Heart right ventricle (tissue), 16 donors: ENCODE measurements around the gene EFNA5. TPM values are rescaled to one million over a fixed set of nuclear protein-coding genes. Genes with fewer than 3 reads are reported as not detected.
A peak's percentile ranks its signal among the peaks of the same experiment; 100 is the strongest.

ENCODE experiments used
- ATAC-seq, 8 donors: fragments of 200-7000 bp; cut with Tn5 transposase; one replicate each; pipeline ENCODE4 v1.9.1; 2020; ENCODE audit warnings: mild to moderate bottlenecking in 8 of 8, moderate library complexity in 8 of 8, moderate number of reproducible peaks in 1 of 8
- DNase-seq, 2 donors: peaks; one replicate each; pipeline ENCODE4 v3.0.0-alpha.2; 2020
- H3K27ac ChIP-seq, 10 donors: fragments of 200-600 bp; sonication (generic) in 2 of 10; one replicate each; pipeline versions ENCODE4 v1.5.0 to v1.8.0; 2020 to 2022; ENCODE audit warnings: mild to moderate bottlenecking in 3 of 10
- H3K27me3 ChIP-seq, 7 donors: fragments of 200-600 bp; one replicate each; pipeline ENCODE4 v1.8.0; 2021 to 2022; ENCODE audit warnings: mild to moderate bottlenecking in 2 of 7
- H3K36me3 ChIP-seq, 9 donors: fragments of 200-600 bp; sonication (generic) in 1 of 9; one replicate each; pipeline versions ENCODE4 v1.5.0 to v1.8.0; 2020 to 2022; ENCODE audit warnings: mild to moderate bottlenecking in 2 of 9
- H3K4me1 ChIP-seq, 9 donors: fragments of 200-600 bp; sonication (generic) in 1 of 9; one replicate each; pipeline versions ENCODE4 v1.5.0 to v1.8.0; 2020 to 2022; ENCODE audit warnings: mild to moderate bottlenecking in 4 of 9
- H3K4me3 ChIP-seq, 10 donors: fragments of 200-600 bp; sonication (generic) in 2 of 10; one replicate each; pipeline versions ENCODE4 v1.5.0 to v1.8.0; 2020 to 2022; ENCODE audit warnings: mild to moderate bottlenecking in 7 of 10, moderate library complexity in 2 of 10
- H3K9me3 ChIP-seq, 11 donors: fragments of 200-600 bp in 10 of 11; sonication (generic) in 2 of 11; one replicate each; pipeline versions ENCODE4 v1.5.0 to v1.8.0; 2013 to 2022; ENCODE audit warnings: mild to moderate bottlenecking in 2 of 11, control low read depth in 1 of 11, moderate library complexity in 1 of 11
- CTCF ChIP-seq, 9 donors: fragments of 200-600 bp; sonication (generic) in 2 of 9; IDR thresholded peaks; one replicate each; pipeline versions ENCODE4 v1.5.0 to v1.8.0; 2021 to 2022; ENCODE audit warnings: antibody characterized with exemption in 9 of 9, mild to moderate bottlenecking in 5 of 9, moderate library complexity in 1 of 9
- WGBS, 2 donors: extraction: QIAGEN DNeasy Blood & Tissue Kit; methylation state at CpG; one replicate each; pipeline ENCODE4 v1.1.7; 2013; ENCODE audit warnings: inconsistent platforms in 1 of 2; 5-methylcytosine and 5-hydroxymethylcytosine counted together
- intact Hi-C, 10 donors: fragments of 100-400 bp; cut with DNase I; formaldehyde crosslinking; loops; one replicate each; pipeline versions ENCODE4 v1.11.1 to v1.14.2; 2022
- polyA plus RNA-seq, 2 donors: library from polyadenylated mRNA; stranded (reverse); fragments of 200-250 nt; gene quantifications; one replicate each; pipeline ENCODE4 v1.2.3, GENCODE V29; 2013
- total RNA-seq, 10 donors: library from RNA; stranded (reverse); fragmentation: NEBNext Ultra II Directional in 3 of 10; extraction: Animal tissue kit (Norgen Biotek cat#: 25700) in 3 of 10; gene quantifications; one replicate each; pipeline versions ENCODE4 v1.2.1 to v1.2.4, GENCODE V29; 2021 to 2023
- donor health status: Arrhythmogenic right ventricular cardiomyopathy.
- donor health status: ischemic (EF 13 %, LVEDD 7.1; RV severe dilation, severe dysfunction).
- donor health status: healthy with polysubstance abuse.
- donor health status: DM: no; HTN: yes; CAD: no.
- donor health status: DM: no; HTN: no; CAD: no.
- donor health status: ischemic (EF 25% LVEDD 6.9; RV normal size, moderate dysfunction).
- donor health status: ischemic (EF 25% LVEDD 5.7; RV mildly dilated, moderate dysfunction).
- donor health status: healthy.
- donor health status: DM: yes; HTN: yes; CAD: no.
- donor health status: Ischemic cardiomyopathy.
- donor health status: ischemic (EF 35%, LVEDD 5.7; RV mildly dilated, moderate dysfunction).
- donor health status: nonischemic (EF 11% LVEDD 7.7; RV severe dilation, severe dysfunction).
- donor health status: DM: yes; HTN: yes; CAD: no.
- donor health status: PGD.
- donor health status: ischemic (EF 29% LVEDD 5.4; RV normal size, mild dysfunction).
- donor health status: nonischemic (EF 23%, LVEDD 6.1; RV moderate dilation, normal function).

The EFNA5 gene
- total and polyA plus RNA-seq, 12 donors = 6.9 to 49.4 (median 33.9) TPM

- no peak for TF ChIP-seq CTCF (IDR thresholded peaks at IDR 0.05)
- DNase-seq (no peak), ATAC-seq (no peak)
- Histone ChIP-seq H3K27ac (peak overlapping the region in 6 of 10 donors; percentile 74 to 83 (median 76)), H3K4me3 (no peak overlapping the region), H3K9me3 (no peaks in the 10 kb centered on the region), H3K36me3 (no peaks in the 10 kb centered on the region), H3K4me1 (peaks cover 0 to 52% (median 30%) of the 10 kb centered on the region in 9 donors), H3K27me3 (no peaks in the 10 kb centered on the region)
- WGBS, 2 donors = 84 to 92% methylated on average over 1 of the region's 1 CpG
- intact Hi-C loops = no loop called here
These were observed 129.3 kb downstream of the EFNA5 start for GRCh38 chr5:107541400-107541799.

- TF ChIP-seq CTCF (IDR thresholded peaks at IDR 0.05) = peak in 1 of 9 donors; percentile 10
- no peak for DNase-seq
- H3K4me1 ChIP-seq = peaks cover 0 to 52% (median 17%) of the 10 kb centered on the region in 9 donors
- 82 to 85% methylated on average over 4 of the region's 4 CpGs for WGBS, 2 donors
- intact Hi-C loops = no loop called here
- ATAC-seq = no peak
- no peak overlapping the region for H3K4me3 ChIP-seq
- H3K27me3 ChIP-seq = no peaks in the 10 kb centered on the region
- H3K36me3 ChIP-seq = no peaks in the 10 kb centered on the region
- H3K9me3 ChIP-seq = no peaks in the 10 kb centered on the region
- peak overlapping the region in 7 of 10 donors; percentile 10 to 73 (median 69) for H3K27ac ChIP-seq
These were observed 130.9 kb downstream of the EFNA5 start for GRCh38 chr5:107539726-107540330.

- 39 to 54% methylated on average over 5 of the region's 5 CpGs for WGBS, 2 donors
- intact Hi-C loops = no loop called here
- H3K27me3 ChIP-seq = no peaks in the 10 kb centered on the region
- peak in 7 of 8 donors; percentile 33 to 70 (median 58) for ATAC-seq
- no peak overlapping the region for H3K4me3 ChIP-seq
- H3K27ac ChIP-seq = peak overlapping the region in 8 of 10 donors; percentile 10 to 73 (median 58)
- no peaks in the 10 kb centered on the region for H3K36me3 ChIP-seq
- H3K4me1 ChIP-seq = peaks cover 0 to 50% (median 10%) of the 10 kb centered on the region in 9 donors
- no peak for DNase-seq
- TF ChIP-seq CTCF (IDR thresholded peaks at IDR 0.05) = no peak
- H3K9me3 ChIP-seq = no peaks in the 10 kb centered on the region
These were observed 131.8 kb downstream of the EFNA5 start for GRCh38 chr5:107538805-107539445.

DNA sequence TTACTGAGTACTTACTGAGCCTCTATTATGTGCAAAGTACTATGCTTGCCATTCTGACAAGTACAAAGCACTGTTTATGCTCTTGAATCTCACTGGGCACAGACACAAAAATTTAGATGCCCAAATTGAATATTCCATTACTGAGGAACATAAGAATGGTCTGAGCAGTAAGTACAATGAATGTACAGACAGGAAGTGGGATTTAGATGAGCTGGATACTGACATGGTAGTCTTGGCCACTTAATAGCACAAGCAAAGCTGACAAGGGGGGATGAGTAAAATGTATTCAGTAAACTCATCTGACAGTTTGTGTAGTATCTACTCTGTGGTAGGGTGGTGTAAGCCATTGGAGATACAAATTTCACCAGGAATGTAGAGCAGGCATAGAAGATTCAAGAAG, 132.4 kb downstream of the EFNA5 start:
- Histone ChIP-seq H3K4me1 (peaks cover 0 to 49% (median 9%) of the 10 kb centered on the region in 9 donors), H3K9me3 (no peaks in the 10 kb centered on the region), H3K4me3 (no peak overlapping the region), H3K27me3 (no peaks in the 10 kb centered on the region), H3K27ac (peak overlapping the region in 6 of 10 donors; percentile 24 to 73 (median 69)), H3K36me3 (no peaks in the 10 kb centered on the region)
- ATAC-seq (no peak), DNase-seq (no peak)
- intact Hi-C loops = no loop called here
- TF ChIP-seq CTCF (IDR thresholded peaks at IDR 0.05) = no peak
